Mesendoderm (in vitro differentiated cells): ENCODE results near the gene C11orf16.

Experiments used
- DNase-seq: peaks from one replicate; pipeline ENCODE4 v3.0.0; 2013
- H2AK5ac ChIP-seq: 2 replicates; pipeline ENCODE4 v1.6.1; 2013; ENCODE audit warnings: low read length, inconsistent platforms
- H2BK120ac ChIP-seq: 2 replicates; pipeline ENCODE4 v1.6.1; 2013; ENCODE audit warnings: low read depth, mild to moderate bottlenecking, low read length, moderate library complexity, mixed read lengths
- H2BK15ac ChIP-seq: replicated peaks from 2 replicates; pipeline ENCODE4 v1.6.1; 2013; ENCODE audit warnings: low read depth, mild to moderate bottlenecking, moderate library complexity
- H2BK5ac ChIP-seq: 2 replicates; pipeline ENCODE4 v1.6.1; 2013; ENCODE audit warnings: low read length, inconsistent platforms
- H3K18ac ChIP-seq: 2 replicates; pipeline ENCODE4 v1.6.1; 2013; ENCODE audit warnings: mild to moderate bottlenecking, low read length, mixed read lengths
- H3K23ac ChIP-seq: one replicate; pipeline ENCODE4 v1.6.1; 2013; ENCODE audit warnings: low read length
- H3K27ac ChIP-seq: 2 replicates; pipeline ENCODE4 v1.5.1; 2013; ENCODE audit warnings: low read depth, mild to moderate bottlenecking, inconsistent platforms, low read length, moderate library complexity
- H3K27me3 ChIP-seq: 2 replicates; pipeline ENCODE4 v1.6.1; 2013; ENCODE audit warnings: low read length, control low read depth, mild to moderate bottlenecking, inconsistent platforms; ENCODE audit not compliant: insufficient read depth, poor library complexity
- H3K36me3 ChIP-seq: 2 replicates; pipeline ENCODE4 v1.6.1; 2013; ENCODE audit warnings: low read length, inconsistent platforms; ENCODE audit not compliant: control insufficient read depth, insufficient read depth
- H3K4ac ChIP-seq: one replicate; pipeline ENCODE4 v1.6.1; 2013; ENCODE audit warnings: low read depth, mild to moderate bottlenecking, low read length, moderate library complexity
- H3K4me1 ChIP-seq: 2 replicates; pipeline ENCODE4 v1.6.1; 2013; ENCODE audit warnings: low read depth, low read length, inconsistent platforms; ENCODE audit not compliant: control insufficient read depth
- H3K4me2 ChIP-seq: 2 replicates; pipeline ENCODE4 v1.6.1; 2013; ENCODE audit warnings: low read length
- H3K4me3 ChIP-seq: 2 replicates; pipeline ENCODE4 v1.5.1; 2013; ENCODE audit warnings: mild to moderate bottlenecking, low read length
- H3K56ac ChIP-seq: one replicate; pipeline ENCODE4 v1.6.1; 2013; ENCODE audit warnings: low read length
- H3K79me1 ChIP-seq: 2 replicates; pipeline ENCODE4 v1.6.1; 2013; ENCODE audit warnings: low read length, inconsistent platforms
- H3K79me2 ChIP-seq: 2 replicates; pipeline ENCODE4 v1.6.1; 2013; ENCODE audit warnings: mild to moderate bottlenecking, low read length; ENCODE audit not compliant: control insufficient read depth, insufficient read depth
- H3K9ac ChIP-seq: 2 replicates; pipeline ENCODE4 v1.6.1; 2013; ENCODE audit warnings: low read length, inconsistent platforms
- H4K5ac ChIP-seq: one replicate; pipeline ENCODE4 v1.6.1; 2013; ENCODE audit warnings: low read length
- H4K8ac ChIP-seq: one replicate; pipeline ENCODE4 v1.6.1; 2013; ENCODE audit warnings: low read depth, mild to moderate bottlenecking, control low read depth, low read length, moderate library complexity
- WGBS: extraction: QIAGEN DNeasy Blood & Tissue Kit; methylation state at CpG from one replicate; pipeline ENCODE4 v1.1.7; 2013; ENCODE audit warnings: low lambda C conversion rate, missing lambda C conversion rate; ENCODE audit not compliant: insufficient coverage; ENCODE audit errors: extremely low coverage; 5-methylcytosine and 5-hydroxymethylcytosine counted together

Gene C11orf16

DNA sequence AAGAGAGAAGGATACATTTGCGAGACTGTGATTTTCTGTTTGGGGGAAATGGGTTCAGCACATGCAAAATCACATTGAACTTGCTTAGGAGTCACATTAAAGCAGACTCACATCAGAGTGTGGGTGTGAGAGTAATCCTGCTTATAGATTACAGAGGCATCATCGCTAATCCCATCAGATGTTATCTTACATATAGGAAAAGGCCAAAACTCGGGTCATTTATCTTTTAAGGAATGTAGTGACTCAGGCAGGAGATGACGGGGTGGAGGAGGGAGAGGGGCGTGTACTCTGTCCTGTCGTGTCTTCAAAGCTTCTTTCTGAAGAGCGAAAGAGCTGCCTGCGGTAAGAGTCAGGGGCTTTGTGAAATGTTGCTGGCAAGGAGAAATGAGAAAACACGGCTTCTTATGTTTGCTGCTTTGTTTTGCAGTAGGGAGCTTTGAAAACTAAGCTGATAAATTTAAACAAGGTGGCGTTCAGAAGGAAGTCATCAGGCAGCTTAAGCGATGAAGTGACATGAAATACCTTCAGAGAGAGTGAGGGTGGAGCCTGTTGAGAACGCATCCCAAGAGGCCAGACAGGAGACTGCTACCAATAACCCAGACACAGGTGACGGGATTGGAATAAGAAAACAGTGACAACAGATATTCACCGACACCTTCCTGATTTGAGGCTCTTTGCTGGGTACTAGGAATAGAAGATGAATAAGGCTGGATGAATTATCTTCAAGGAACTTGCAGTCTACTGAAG, 2.2 kb upstream of the C11orf16 start:
- Histone ChIP-seq H3K27me3 (no peaks in the 10 kb centered on the region), H3K4me3 (no peak overlapping the region), H3K4me1 (peaks cover 13% of the 10 kb centered on the region), H3K56ac (no peak overlapping the region), H2AK5ac (no peak overlapping the region), H2BK5ac (no peak overlapping the region), H3K23ac (no peak overlapping the region), H4K8ac (no peak overlapping the region), H3K9ac (peak overlapping the region; percentile 16), H3K4me2 (peak overlapping the region; percentile 3), H3K4ac (no peak overlapping the region), H2BK15ac (no peak overlapping the region), H3K36me3 (no peaks in the 10 kb centered on the region), H3K79me1 (no peaks in the 10 kb centered on the region), H2BK120ac (no peak overlapping the region), H3K18ac (no peak overlapping the region), H4K5ac (no peak overlapping the region), H3K79me2 (no peaks in the 10 kb centered on the region), H3K27ac (no peak overlapping the region)
- WGBS, result no CpG with 5 or more reads among the region's 14 CpGs
- peak; percentile 97 for DNase-seq

DNA sequence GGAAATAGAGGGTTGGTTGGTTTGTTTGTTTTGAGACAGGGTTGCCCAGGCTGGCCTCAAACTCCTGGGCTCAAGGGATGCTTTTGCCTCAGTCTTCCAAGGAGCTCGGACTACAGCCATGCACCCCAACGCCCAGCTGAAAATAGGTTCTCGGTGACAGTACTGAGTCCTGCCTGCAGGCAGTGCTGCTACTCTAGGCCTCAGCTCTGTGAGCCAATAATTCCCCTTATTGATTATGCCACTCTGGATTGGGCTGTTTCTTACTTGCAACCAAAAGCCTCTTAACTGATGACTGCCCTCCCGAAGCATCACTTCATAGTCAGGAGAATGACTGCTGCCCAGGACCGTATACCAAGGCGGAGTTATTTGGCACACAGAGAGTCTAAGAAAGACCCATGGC, 1.2 kb upstream of the C11orf16 start:
- H2BK120ac ChIP-seq, result no peak overlapping the region
- no peaks in the 10 kb centered on the region for H3K79me2 ChIP-seq
- no peak overlapping the region for H4K5ac ChIP-seq
- no peaks in the 10 kb centered on the region for H3K36me3 ChIP-seq
- H3K27ac ChIP-seq, result no peak overlapping the region
- H2AK5ac ChIP-seq, result no peak overlapping the region
- no peak overlapping the region for H3K4me2 ChIP-seq
- no peak overlapping the region for H3K56ac ChIP-seq
- DNase-seq, result peak; percentile 51
- H3K4ac ChIP-seq, result no peak overlapping the region
- no peak overlapping the region for H2BK15ac ChIP-seq
- no peak overlapping the region for H2BK5ac ChIP-seq
- H3K79me1 ChIP-seq, result no peaks in the 10 kb centered on the region
- no peak overlapping the region for H3K18ac ChIP-seq
- no peak overlapping the region for H3K4me3 ChIP-seq
- no peak overlapping the region for H3K9ac ChIP-seq
- H4K8ac ChIP-seq, result no peak overlapping the region
- peaks cover 13% of the 10 kb centered on the region for H3K4me1 ChIP-seq
- no CpG with 5 or more reads among the region's 6 CpGs for WGBS
- no peaks in the 10 kb centered on the region for H3K27me3 ChIP-seq
- no peak overlapping the region for H3K23ac ChIP-seq

DNA sequence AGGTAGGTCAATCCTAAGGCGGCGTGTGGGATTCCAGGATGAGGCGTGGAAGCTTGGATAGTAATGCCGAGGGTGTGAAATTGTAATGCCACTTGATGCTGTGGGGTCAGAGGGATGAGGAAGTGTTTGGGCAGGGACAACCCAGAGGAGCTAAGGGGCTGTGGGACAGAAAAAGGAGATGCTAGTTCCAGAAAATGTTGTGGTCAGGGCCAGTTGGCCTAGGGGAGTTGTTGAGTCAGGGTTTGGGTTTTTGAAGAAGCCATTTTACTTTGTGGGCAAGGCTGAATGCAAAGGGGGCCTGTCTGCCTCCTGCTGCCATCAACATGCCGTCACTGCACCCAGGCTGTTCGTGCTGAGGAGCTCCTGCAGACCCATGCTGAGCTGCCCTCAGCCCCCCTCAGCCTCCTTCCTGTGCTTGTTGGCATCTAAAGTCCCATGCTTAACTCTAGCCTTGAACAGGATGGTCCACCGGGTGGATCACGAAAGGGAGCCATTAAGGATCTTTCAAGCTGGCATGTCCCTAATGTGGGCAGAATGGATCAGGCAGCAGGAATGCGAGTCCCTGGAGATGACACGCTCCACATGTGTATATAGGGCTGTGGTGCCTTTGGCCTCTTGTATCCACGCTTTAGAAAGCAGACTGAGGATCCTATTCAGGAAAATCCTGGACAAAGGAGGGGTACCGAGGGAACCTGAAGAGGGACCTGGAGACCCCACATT, 2.1 kb downstream of the C11orf16 start:
- no peak overlapping the region for H3K4me2 ChIP-seq
- H3K23ac ChIP-seq, result no peak overlapping the region
- no peak overlapping the region for H2BK5ac ChIP-seq
- DNase-seq, result no peak
- H3K27me3 ChIP-seq, result no peaks in the 10 kb centered on the region
- no peaks in the 10 kb centered on the region for H3K79me2 ChIP-seq
- no peak overlapping the region for H3K4me3 ChIP-seq
- no peak overlapping the region for H2BK15ac ChIP-seq
- no peak overlapping the region for H3K9ac ChIP-seq
- no CpG with 5 or more reads among the region's 12 CpGs for WGBS
- H4K5ac ChIP-seq, result no peak overlapping the region
- H3K79me1 ChIP-seq, result no peaks in the 10 kb centered on the region
- no peak overlapping the region for H4K8ac ChIP-seq
- no peak overlapping the region for H3K4ac ChIP-seq
- H3K56ac ChIP-seq, result no peak overlapping the region
- H3K36me3 ChIP-seq, result peaks cover under 1% of the 10 kb centered on the region
- no peak overlapping the region for H2BK120ac ChIP-seq
- no peak overlapping the region for H2AK5ac ChIP-seq
- peaks cover 13% of the 10 kb centered on the region for H3K4me1 ChIP-seq
- H3K18ac ChIP-seq, result no peak overlapping the region
- no peak overlapping the region for H3K27ac ChIP-seq

DNA sequence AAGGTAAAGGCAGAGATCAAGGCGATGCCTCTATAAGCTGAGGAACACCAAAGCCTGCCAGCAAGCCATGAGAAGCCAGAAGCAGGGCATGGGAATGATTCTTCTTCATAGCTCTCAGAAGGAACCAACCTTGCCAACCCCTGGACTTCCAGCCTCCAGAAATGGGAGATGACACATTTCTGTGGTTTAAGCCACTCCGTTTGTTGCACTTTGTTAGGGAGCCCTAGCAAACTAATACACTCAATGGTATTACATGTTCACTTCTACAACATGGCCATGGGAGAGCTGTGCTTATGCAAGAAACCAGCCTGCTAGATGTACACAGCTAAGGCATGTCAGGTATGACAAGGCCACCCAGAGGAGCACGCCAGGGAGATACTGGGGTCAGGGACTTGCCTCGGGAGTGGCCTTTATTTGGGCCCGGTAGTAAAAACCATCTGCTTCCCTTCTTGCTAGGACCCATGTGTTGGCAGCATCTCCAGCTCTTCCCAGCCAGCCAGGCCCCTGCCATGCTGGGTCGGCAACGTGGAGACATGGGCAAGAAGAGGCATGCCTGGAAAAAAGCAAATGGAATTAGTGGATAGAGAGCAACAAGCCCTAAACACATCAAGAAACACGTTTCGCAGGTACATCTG, 3.6 kb downstream of the C11orf16 start:
- Histone ChIP-seq H3K4me3 (no peak overlapping the region), H3K4me2 (no peak overlapping the region), H3K9ac (no peak overlapping the region), H4K5ac (no peak overlapping the region), H2BK5ac (no peak overlapping the region), H2BK120ac (no peak overlapping the region), H2BK15ac (no peak overlapping the region), H4K8ac (no peak overlapping the region), H3K79me1 (no peaks in the 10 kb centered on the region), H3K27ac (no peak overlapping the region), H3K27me3 (no peaks in the 10 kb centered on the region), H3K36me3 (peaks cover 3% of the 10 kb centered on the region), H3K79me2 (no peaks in the 10 kb centered on the region), H3K4ac (no peak overlapping the region), H3K23ac (no peak overlapping the region), H3K18ac (no peak overlapping the region), H3K56ac (no peak overlapping the region), H2AK5ac (no peak overlapping the region), H3K4me1 (peaks cover 6% of the 10 kb centered on the region)
- no peak for DNase-seq
- no CpG with 5 or more reads among the region's 9 CpGs for WGBS

DNA sequence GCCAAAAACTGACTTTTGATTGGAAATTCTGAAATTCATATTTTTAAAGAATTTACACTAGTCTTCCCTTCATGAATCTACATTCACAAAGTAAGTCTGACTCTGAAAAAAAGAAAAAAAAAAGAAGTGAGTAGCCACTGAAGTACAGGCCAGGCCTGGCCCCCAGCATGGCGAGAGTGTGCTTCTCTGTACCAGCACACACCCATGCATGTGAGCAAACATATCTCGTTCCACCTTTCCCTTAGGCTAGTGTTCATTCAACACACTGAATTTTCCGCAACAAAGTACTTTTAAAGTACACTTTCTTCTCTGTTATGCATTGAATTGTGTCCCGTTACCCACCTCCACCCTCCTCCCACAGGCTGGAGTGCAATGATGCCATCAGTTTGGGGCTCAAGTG, 4.5 kb downstream of the C11orf16 start:
- H3K56ac ChIP-seq, result no peak overlapping the region
- peaks cover 3% of the 10 kb centered on the region for H3K36me3 ChIP-seq
- DNase-seq, result no peak
- H2BK120ac ChIP-seq, result no peak overlapping the region
- no peaks in the 10 kb centered on the region for H3K79me1 ChIP-seq
- no peak overlapping the region for H2AK5ac ChIP-seq
- H3K4me2 ChIP-seq, result no peak overlapping the region
- H2BK5ac ChIP-seq, result no peak overlapping the region
- no peak overlapping the region for H3K23ac ChIP-seq
- WGBS, result no CpG with 5 or more reads among the region's 4 CpGs
- H3K4ac ChIP-seq, result no peak overlapping the region
- no peak overlapping the region for H2BK15ac ChIP-seq
- H3K27me3 ChIP-seq, result no peaks in the 10 kb centered on the region
- no peak overlapping the region for H3K9ac ChIP-seq
- no peak overlapping the region for H3K18ac ChIP-seq
- H3K27ac ChIP-seq, result no peak overlapping the region
- H4K8ac ChIP-seq, result no peak overlapping the region
- no peak overlapping the region for H4K5ac ChIP-seq
- H3K4me3 ChIP-seq, result no peak overlapping the region
- H3K4me1 ChIP-seq, result peaks cover 2% of the 10 kb centered on the region
- no peaks in the 10 kb centered on the region for H3K79me2 ChIP-seq
